Omental fat pad (tissue), 4 donors: ENCODE measurements around the gene KISS1. TPM values are rescaled to one million over a fixed set of nuclear protein-coding genes. Genes with fewer than 3 reads are reported as not detected.

Experiments
- ATAC-seq: fragments of 150-250 bp; one replicate; pipeline ENCODE4 v1.9.1; 2016; ENCODE audit warnings: mild to moderate bottlenecking, moderate library complexity; ENCODE audit not compliant: low FRiP score
- DNase-seq: peaks from one replicate; pipeline ENCODE4 v3.0.0-alpha.2; 2019; ENCODE audit warnings: low spot score
- CTCF ChIP-seq, 3 donors: fragments of 450-650 bp; IDR thresholded peaks; one replicate each; pipeline ENCODE4 v1.5.1; 2016 to 2017; ENCODE audit warnings: antibody characterized with exemption in 3 of 3, mild to moderate bottlenecking in 3 of 3, moderate library complexity in 2 of 3
- total RNA-seq, 4 donors: library from RNA; depleted of rRNA; stranded (reverse); fragments of >200 nt; gene quantifications; one replicate each; pipeline ENCODE4 v1.1.0, GENCODE V29; 2016

KISS1 gene
- total RNA-seq, 4 donors from 2014 or later: not detected

DNA sequence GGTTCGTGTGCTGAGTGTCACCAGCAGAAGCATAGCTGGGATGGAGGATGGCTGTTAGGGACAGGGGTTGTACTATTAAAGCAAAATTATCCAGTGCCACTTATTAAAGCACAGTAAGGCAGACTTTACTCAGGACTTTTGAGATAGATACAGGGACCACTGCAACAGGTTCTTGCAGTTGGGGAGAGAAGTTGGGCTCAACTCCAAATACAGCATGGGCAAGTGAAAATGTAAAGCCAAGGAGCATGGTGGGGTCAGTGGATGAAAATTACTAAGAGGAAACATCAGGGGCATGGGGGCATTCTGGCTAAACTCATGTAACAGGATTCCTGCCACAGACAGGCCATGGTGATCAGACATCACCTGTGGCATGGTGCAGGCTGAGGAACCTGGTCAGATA, 15.2 kb downstream of the KISS1 start:
- no peak for TF ChIP-seq CTCF (IDR thresholded peaks at IDR 0.05)
- ATAC-seq (no peak), DNase-seq (no peak)

- DNase-seq (no peak), ATAC-seq (no peak)
- TF ChIP-seq CTCF (IDR thresholded peaks at IDR 0.05): no peak
These were observed 16.2 kb downstream of the KISS1 start for GRCh38 chr1:204180133-204180532.

DNA sequence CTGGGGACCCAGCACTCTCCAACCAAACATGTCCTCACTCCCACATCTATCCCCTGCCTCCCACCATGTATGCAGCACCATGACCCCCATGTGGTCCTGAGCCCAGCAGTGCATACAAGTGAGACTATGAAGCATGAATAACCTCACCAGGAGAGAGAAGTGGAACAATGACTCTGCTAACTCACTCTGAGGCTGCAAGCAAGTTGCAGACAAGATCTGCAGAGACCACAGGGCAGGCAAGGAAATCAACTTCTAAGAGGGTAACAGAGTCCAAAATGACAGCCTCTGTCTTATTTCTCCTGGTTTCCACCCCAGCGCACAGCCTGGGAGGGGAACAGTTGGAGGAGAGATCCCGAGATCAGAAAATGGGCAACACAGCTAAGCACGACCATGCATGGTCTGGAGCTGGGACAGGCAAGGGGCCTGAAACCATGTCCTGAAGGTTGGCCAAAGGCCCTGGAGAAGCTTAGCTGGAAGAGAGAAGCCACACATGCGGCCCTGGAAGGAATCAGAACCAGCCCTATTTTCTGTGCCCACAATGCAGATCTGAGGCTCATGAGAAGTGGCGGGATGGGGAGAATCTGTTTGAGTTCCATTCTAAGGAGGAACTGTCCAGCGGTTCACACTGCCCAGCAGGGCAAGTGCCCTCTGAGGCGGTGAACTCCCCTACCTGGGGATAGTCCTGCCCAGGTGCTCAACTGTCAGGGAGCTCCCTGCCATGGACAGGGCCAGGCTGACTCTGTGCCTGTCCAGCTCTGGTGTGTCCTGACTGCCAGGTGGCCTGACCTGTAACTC, 17.6 kb downstream of the KISS1 start:
- TF ChIP-seq CTCF (IDR thresholded peaks at IDR 0.05): no peak
- ATAC-seq: no peak
- no peak for DNase-seq

- no peak for DNase-seq
- ATAC-seq: no peak
- no peak for TF ChIP-seq CTCF (IDR thresholded peaks at IDR 0.05)
These were observed 19.2 kb downstream of the KISS1 start for GRCh38 chr1:204177133-204177532.

DNA sequence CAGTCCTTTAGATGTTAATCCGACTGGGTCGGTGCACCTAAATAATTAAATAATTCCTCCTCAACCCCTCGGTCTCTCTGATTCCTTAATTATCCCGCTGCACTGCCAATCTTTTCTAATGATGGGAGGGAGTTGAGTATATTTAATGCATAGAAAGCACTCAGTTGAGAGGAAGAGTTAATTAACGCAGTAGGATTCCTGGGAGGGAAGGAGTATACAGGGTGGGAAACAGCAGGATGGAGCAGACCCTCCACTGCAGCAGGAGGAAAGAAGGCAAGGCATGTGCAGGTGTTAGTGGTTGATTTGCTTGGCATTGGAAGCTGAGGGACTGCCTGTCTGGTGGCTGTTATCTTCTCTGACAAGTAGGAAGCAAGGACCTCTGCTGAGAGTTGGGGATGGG, 20.2 kb downstream of the KISS1 start:
- no peak for TF ChIP-seq CTCF (IDR thresholded peaks at IDR 0.05)
- DNase-seq: no peak
- ATAC-seq: no peak

- DNase-seq (no peak), ATAC-seq (no peak)
- TF ChIP-seq CTCF (IDR thresholded peaks at IDR 0.05): no peak
These were observed 21.3 kb downstream of the KISS1 start for GRCh38 chr1:204174958-204175357.

DNA sequence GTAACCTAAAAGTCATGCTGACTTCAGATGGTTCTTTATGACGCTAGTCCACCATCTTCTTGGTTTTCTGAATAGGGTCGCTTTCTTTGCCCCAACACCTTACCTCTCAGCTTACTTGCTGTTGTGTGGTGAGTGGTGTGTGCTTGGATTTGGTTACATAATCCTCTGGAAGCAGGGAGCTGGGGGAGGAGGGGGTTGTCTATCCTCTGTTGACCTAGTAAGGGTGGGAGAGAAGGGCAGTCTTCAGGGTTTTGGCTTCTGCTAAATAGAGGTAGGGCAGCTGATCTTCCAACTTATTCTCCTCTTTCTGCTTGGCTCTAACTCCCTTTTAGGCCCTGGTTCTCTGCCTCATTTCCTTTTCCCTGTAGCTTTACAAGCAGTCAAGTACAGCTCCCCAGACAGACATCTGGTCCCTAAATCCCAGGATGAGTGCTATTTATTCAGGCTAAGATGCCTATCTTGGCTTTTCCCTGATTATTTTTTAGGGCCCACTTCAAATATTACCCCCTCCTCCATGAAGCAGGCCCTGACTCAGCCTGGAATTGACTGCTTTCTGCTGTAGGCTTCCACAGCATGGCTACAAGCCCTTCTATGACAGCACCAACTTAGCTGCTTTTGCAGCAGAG, 23.8 kb downstream of the KISS1 start:
- no peak for ATAC-seq
- TF ChIP-seq CTCF (IDR thresholded peaks at IDR 0.05): no peak
- DNase-seq: no peak
